SU-DHL-6 (cell line): ENCODE results near the gene GATAD2A.
"Not testable (repeated sequence)": the region's sequence is repeated elsewhere in the genome, so short reads cannot be mapped to it uniquely, and the experiment has no call there.

ENCODE experiments used
- H2AFZ ChIP-seq: fragments of 200-600 bp; sonication (generic); 2 replicates; pipeline ENCODE4 v1.6.1; 2014; ENCODE audit warnings: low read depth, mild to moderate bottlenecking, moderate library complexity, mixed read lengths, antibody characterized with exemption, low read length; ENCODE audit not compliant: severe bottlenecking
- H3F3A ChIP-seq: fragments of 200-600 bp; shearing (Covaris generic); 2 replicates; pipeline ENCODE4 v1.6.0; 2016; ENCODE audit warnings: antibody characterized with exemption, mild to moderate bottlenecking; ENCODE audit not compliant: insufficient read depth
- H3K27ac ChIP-seq: fragments of 200-600 bp; sonication (generic); 2 replicates; pipeline ENCODE4 v1.5.1; 2016; ENCODE audit warnings: low read depth, mild to moderate bottlenecking, low read length, moderate library complexity, mixed read lengths
- H3K27me3 ChIP-seq: fragments of 200-600 bp; sonication (generic), shearing (Covaris generic); 2 replicates; pipeline ENCODE4 v1.6.0; 2014; ENCODE audit warnings: mild to moderate bottlenecking, low read length
- H3K36me3 ChIP-seq: fragments of 200-600 bp; sonication (generic); 2 replicates; pipeline ENCODE4 v1.6.1; 2014; ENCODE audit warnings: mild to moderate bottlenecking, low read length, mixed read lengths
- H3K4me2 ChIP-seq: fragments of 300-600, 200-600 bp; shearing (Covaris generic), sonication (generic); 2 replicates; pipeline ENCODE4 v1.6.0; 2014; ENCODE audit warnings: low read length, low read depth, mild to moderate bottlenecking; ENCODE audit not compliant: poor library complexity, severe bottlenecking
- H3K4me3 ChIP-seq: fragments of 200-600 bp; sonication (generic); 2 replicates; pipeline ENCODE4 v1.5.1; 2014; ENCODE audit warnings: antibody characterized with exemption, low read length, mild to moderate bottlenecking, mixed read lengths; ENCODE audit not compliant: insufficient read depth, poor library complexity, severe bottlenecking
- H3K79me2 ChIP-seq: fragments of 200-600 bp; sonication (generic); 2 replicates; pipeline ENCODE4 v1.6.1; 2014; ENCODE audit warnings: mild to moderate bottlenecking, low read length, moderate library complexity; ENCODE audit not compliant: insufficient read depth
- H3K9ac ChIP-seq: fragments of 200-600 bp; sonication (generic); 2 replicates; pipeline ENCODE4 v1.7.0; 2014; ENCODE audit warnings: mild to moderate bottlenecking, low read length
- H3K9me2 ChIP-seq: fragments of 200-600 bp; sonication (generic); replicated peaks from 2 replicates; pipeline ENCODE4 v1.6.1; 2014; ENCODE audit warnings: low read length; ENCODE audit not compliant: insufficient read depth
- H3K9me3 ChIP-seq: fragments of 200-600 bp; sonication (generic); 2 replicates; pipeline ENCODE4 v1.6.1; 2014; ENCODE audit warnings: low read length, mixed read lengths; ENCODE audit not compliant: insufficient read depth
- H4K20me1 ChIP-seq: fragments of 200-600 bp; sonication (generic); 2 replicates; pipeline ENCODE4 v1.6.1; 2014; ENCODE audit warnings: low read depth, mild to moderate bottlenecking, antibody characterized with exemption, low read length, moderate library complexity, mixed read lengths
- CTCF ChIP-seq: fragments of 200-600 bp; sonication (generic); IDR thresholded peaks from one replicate; pipeline ENCODE4 v1.5.1; 2017; ENCODE audit warnings: antibody characterized with exemption, mild to moderate bottlenecking, low read length, moderate library complexity; ENCODE audit not compliant: insufficient read depth, poor library complexity, severe bottlenecking
- EZH2phosphoT487 ChIP-seq: fragments of 200-600 bp; sonication (generic), shearing (Covaris generic); conservative IDR thresholded peaks from 2 replicates; pipeline ENCODE4 v1.6.1; 2018; ENCODE audit warnings: mild to moderate bottlenecking, antibody characterized with exemption, low read length, moderate library complexity, mixed read lengths

The GATAD2A gene

GRCh38 chr19:19471682-19472081 is 66.2 kb downstream of the GATAD2A start:
- H3K4me2 ChIP-seq = no peak overlapping the region
- peaks cover 21% of the 10 kb centered on the region for H3K36me3 ChIP-seq
- TF ChIP-seq CTCF (no peak), EZH2phosphoT487 (no peak)
- no peaks in the 10 kb centered on the region for H3K27me3 ChIP-seq
- H3K27ac ChIP-seq = no peak overlapping the region
- H4K20me1 ChIP-seq = no peaks in the 10 kb centered on the region; the same call in 1 of the 2 replicates
- no peak overlapping the region for H3K4me3 ChIP-seq
- no peak overlapping the region for H2AFZ ChIP-seq
- H3K9me3 ChIP-seq = peaks cover 14% of the 10 kb centered on the region; the same call in 1 of the 2 replicates
- no peaks in the 10 kb centered on the region for H3F3A ChIP-seq
- H3K9me2 ChIP-seq = no peaks in the 10 kb centered on the region
- H3K9ac ChIP-seq = no peak overlapping the region
- peaks cover 80% of the 10 kb centered on the region for H3K79me2 ChIP-seq

- not testable (repeated sequence) for H3K9me2 ChIP-seq, H3K4me2 ChIP-seq, H3K9ac ChIP-seq, H3F3A ChIP-seq, H3K27ac ChIP-seq, H3K4me3 ChIP-seq, H4K20me1 ChIP-seq, H3K27me3 ChIP-seq, H2AFZ ChIP-seq
- Histone ChIP-seq H3K79me2 (peaks cover 82% of the 10 kb centered on the region), H3K9me3 (peaks cover 13% of the 10 kb centered on the region; the same call in 1 of the 2 replicates), H3K36me3 (peaks cover 18% of the 10 kb centered on the region)
Measured at GRCh38 chr19:19472106-19472505, 66.6 kb downstream of the GATAD2A start.

- Histone ChIP-seq H4K20me1 (no peaks in the 10 kb centered on the region; the same call in 1 of the 2 replicates), H3K4me3 (no peak overlapping the region), H3K9ac (no peak overlapping the region), H3K27ac (no peak overlapping the region), H3K36me3 (no peaks in the 10 kb centered on the region), H3K4me2 (no peak overlapping the region), H3K9me3 (no peaks in the 10 kb centered on the region), H3K27me3 (no peaks in the 10 kb centered on the region), H3K79me2 (peaks cover 95% of the 10 kb centered on the region), H3F3A (no peaks in the 10 kb centered on the region), H3K9me2 (no peaks in the 10 kb centered on the region), H2AFZ (no peak overlapping the region)
- TF ChIP-seq EZH2phosphoT487 = no peak
- no peak for TF ChIP-seq CTCF
Measured at GRCh38 chr19:19475015-19475765, 69.7 kb downstream of the GATAD2A start.
